GM18858 (cell line): ENCODE results near the gene TIAL1.
"Not testable (repeated sequence)": the region's sequence is repeated elsewhere in the genome, so short reads cannot be mapped to it uniquely, and the experiment has no call there.

Source experiments
- ATAC-seq: cut with Tn5 transposase; IDR thresholded peaks from one replicate; pipeline ENCODE4 v1.9.1; 2021; ENCODE audit not compliant: unreplicated experiment

TIAL1 gene

GRCh38 chr10:119616882-119617570 lies 20.3 kb upstream of the TIAL1 start:
- ATAC-seq = no peak

DNA sequence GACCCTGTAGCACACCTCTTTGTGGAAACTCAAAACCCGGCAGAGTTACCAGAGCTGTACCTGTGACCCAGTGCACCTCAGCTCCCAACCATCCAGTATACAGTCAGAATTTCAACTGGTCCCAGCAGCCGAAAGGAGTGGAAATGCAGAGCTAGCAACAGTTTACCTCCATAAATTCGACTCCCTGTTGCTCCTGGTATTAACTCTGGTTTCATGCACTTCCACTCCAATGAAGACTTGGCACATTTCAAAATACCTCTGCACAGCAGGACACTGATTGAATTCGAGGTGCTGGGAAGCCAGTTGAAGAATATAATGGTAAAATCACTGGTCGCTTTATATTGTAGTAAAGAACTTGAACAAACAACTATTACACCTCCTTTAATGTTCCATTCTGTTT lies 17.9 kb upstream of the TIAL1 start:
- no peak for ATAC-seq

- ATAC-seq = no peak
Observed at GRCh38 chr10:119613741-119614140, 17.0 kb upstream of the TIAL1 start.

GRCh38 chr10:119611433-119611832 lies 14.7 kb upstream of the TIAL1 start:
- ATAC-seq = no peak

DNA sequence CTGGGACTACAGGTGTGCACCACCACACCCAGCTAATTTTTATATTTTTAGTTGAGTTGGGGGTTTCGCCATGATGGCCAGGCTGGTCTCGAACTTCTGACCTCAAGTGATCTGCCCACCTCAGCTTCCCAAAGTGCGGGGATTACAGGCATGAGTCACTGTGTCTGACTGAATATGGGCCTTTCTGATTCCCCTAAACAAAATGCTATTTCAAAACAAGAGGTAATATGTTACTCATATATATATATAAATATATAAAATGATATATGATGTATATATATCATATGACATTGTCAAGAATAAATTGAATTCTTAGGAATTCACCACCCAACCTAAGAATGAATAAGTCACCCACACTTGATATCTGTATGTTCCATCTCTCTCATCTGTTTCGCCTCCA lies 12.8 kb upstream of the TIAL1 start:
- no peak for ATAC-seq

- no peak for ATAC-seq
Observed at GRCh38 chr10:119608316-119609155, 11.8 kb upstream of the TIAL1 start.

DNA sequence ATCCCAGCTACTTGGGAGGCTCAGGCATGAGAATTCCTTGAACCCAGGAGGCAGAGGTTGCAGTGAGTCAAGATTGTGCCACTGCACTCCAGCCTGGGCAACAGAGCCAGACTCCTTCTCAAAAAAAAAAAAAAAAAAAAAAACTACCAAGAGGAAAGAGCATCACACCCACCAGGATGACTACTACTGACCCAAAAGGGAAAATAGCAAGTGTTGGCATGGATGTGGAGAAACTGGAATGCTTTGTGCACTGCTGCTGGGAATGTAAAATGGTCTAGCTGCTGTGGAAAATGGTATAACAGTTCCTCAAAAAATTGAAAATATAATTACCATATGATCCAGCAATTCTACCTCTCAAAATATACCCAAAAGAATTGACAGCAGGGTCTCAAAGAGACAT lies 7.7 kb upstream of the TIAL1 start:
- ATAC-seq = no peak

DNA sequence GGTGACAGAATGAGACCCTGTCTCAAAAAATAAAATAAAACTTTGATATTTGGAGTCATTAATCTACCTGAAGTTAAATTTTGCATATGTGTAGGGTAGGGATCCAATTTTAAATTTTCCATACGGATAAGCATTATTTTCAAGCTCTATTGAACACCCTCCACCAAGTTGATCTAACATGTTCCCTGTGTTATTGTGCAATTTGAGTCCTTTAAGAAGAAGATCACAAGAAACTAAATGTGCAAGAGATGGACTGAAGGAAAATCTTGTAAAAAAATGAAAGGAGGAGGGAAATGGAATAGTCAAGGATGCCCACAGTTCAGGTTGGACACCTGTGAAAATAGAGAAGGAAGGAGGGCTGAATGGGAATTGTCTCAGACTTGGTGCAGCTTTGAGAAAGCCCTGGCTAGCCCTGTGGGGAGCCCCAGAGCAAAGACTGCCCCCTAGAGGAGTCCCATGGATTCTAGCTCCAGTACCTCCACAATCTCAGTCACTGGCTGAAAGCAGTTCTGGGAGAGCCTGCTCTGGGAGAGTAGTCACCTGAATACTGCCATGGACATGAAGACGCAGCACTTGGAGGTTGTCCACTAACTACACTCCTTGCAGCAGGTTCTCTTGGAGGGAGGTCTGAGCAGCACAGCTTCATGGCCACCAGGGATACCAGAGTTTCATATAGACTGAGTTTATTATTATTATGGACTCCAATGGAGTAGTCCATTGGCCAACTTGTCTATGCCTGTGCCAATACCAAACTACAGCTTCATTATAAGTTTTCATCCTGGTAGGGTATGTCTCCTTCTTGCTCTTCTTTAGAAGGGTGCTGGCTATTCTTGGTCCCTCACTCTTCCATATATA lies 5.7 kb upstream of the TIAL1 start:
- ATAC-seq = no peak

GRCh38 chr10:119598397-119598796 lies 1.6 kb upstream of the TIAL1 start:
- no peak for ATAC-seq

GRCh38 chr10:119597405-119598186 lies 832 bp upstream of the TIAL1 start:
- peak; percentile 24 for ATAC-seq

DNA sequence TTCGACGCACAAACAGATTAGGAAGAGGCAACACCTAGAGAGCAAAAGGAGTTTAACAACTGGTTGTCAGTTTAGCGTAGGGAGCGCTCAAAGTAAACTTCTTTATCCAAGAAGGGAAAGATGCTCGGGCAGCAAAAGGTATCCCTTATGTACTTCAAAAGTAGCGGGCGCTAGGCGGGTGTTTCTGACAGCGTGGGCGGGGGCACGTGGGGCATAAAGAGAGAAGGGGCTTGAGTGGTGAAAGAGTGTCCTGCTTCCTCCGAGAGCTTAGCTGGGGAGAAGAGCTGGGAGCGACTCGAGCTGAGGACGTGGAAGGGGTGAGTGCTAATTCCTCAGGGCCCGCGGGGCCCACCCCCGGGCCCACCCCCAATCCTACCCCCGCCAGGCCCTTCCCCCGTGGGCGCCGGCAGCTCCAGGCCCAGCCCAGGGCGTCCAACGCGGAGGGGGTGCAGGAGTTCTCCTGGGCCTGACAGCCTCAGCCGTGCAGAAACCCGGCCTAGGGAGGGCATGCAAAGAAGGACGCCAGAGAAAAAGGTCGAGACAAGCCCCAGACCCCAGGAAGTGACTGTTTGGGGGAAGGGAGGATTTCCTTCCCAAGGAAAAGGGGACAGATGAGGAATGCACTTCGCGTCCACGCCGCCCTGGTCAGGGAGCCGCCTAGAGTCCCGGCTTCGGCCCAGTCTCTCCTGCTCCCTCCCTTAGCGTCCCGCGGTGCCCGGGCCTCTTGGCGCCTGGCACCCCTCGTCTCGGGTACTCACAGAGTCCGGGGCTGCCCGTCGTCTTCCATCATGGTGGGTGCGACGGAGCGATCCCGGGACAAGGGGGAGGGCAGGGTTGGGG lies 868 bp downstream of the TIAL1 start:
- no peak for ATAC-seq

- no peak for ATAC-seq
Observed at GRCh38 chr10:119595134-119595675, 1.6 kb downstream of the TIAL1 start.

- ATAC-seq = no peak
Observed at GRCh38 chr10:119588071-119588470, 8.7 kb downstream of the TIAL1 start.

DNA sequence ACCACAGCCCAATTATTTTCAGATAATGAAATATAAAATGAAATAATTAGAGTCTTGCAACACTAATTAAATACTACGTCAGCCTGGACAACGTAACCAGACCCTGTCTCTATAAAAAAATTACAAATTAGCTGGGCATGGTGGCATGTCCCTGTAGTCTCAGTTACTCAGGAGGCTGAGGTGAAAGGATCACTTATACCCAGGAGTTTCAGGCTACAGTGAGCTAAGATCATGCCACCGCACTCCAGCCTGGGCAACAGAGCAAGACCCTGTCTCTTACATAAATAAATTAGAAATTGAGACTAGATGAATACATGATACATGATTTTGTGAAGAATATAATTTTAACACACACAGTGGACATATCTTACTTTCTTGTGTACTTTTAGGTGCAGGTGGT lies 18.4 kb downstream of the TIAL1 start:
- ATAC-seq = no peak

- ATAC-seq = no peak
Observed at GRCh38 chr10:119575991-119576390, 20.8 kb downstream of the TIAL1 start.

- ATAC-seq = no peak
Observed at GRCh38 chr10:119575506-119575905, 21.3 kb downstream of the TIAL1 start.

GRCh38 chr10:119567978-119568377 lies 28.8 kb downstream of the TIAL1 start:
- no peak for ATAC-seq

DNA sequence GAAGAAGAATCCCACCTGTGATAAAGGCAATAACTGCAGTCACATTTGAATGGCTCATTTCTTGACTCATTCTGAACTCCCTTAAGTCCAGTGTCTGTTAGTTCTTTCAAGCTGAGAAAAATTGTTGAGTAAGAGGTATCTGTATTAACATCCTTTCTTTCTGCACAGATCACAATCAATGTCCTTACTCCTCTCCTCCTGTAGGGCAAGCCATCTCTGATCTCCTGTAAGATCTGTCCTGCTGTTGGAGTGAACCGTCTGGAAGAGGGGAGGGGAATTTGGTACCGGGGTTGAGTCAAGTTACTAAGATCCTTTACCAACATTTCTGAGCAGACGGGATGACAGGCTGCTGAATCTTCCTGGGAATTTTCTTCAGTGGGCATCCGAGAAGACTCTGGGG lies 34.7 kb downstream of the TIAL1 start:
- ATAC-seq = no peak

GRCh38 chr10:119559511-119559910 lies 37.3 kb downstream of the TIAL1 start:
- ATAC-seq = not testable (repeated sequence)

- ATAC-seq = not testable (repeated sequence)
Observed at GRCh38 chr10:119556081-119556480, 40.7 kb downstream of the TIAL1 start.
